Measurements from ENCODE around the gene INHBB. TPM values are rescaled to one million over a fixed set of nuclear protein-coding genes. Genes with fewer than 3 reads are reported as not detected.

The INHBB gene
- total RNA-seq, 4 donors from 2014 or later, result 0.15 to 2.5 (median 0.93) TPM

- no peak for TF ChIP-seq CTCF (IDR thresholded peaks at IDR 0.05)
- TF ChIP-seq POLR2A (IDR thresholded peaks at IDR 0.05), result no peak
- 89 to 90% methylated on average over 2 to 7 of the region's 7 CpGs for WGBS, 2 donors
- Histone ChIP-seq H3K27ac (no peak overlapping the region), H3K9me3 (no peaks in the 10 kb centered on the region), H3K4me3 (no peak overlapping the region), H3K27me3 (peaks cover 0 to 45% (median 0%) of the 10 kb centered on the region in 4 donors), H3K36me3 (no peaks in the 10 kb centered on the region), H3K4me1 (no peaks in the 10 kb centered on the region)
- DNase-seq, result no peak
- intact Hi-C loops (cut with DNase I), result no loop called here
Measured at GRCh38 chr2:120383191-120383590, 37.3 kb downstream of the INHBB start.

- no peak for DNase-seq
- H3K9me3 ChIP-seq, result no peaks in the 10 kb centered on the region
Measured at GRCh38 chr2:120383631-120384340, 37.9 kb downstream of the INHBB start.

GRCh38 chr2:120384486-120385354 is 38.8 kb downstream of the INHBB start:
- Histone ChIP-seq H3K4me3 (no peak overlapping the region), H3K36me3 (no peaks in the 10 kb centered on the region), H3K9me3 (no peaks in the 10 kb centered on the region), H3K27ac (no peak overlapping the region), H3K4me1 (no peaks in the 10 kb centered on the region), H3K27me3 (peaks cover 0 to 45% (median 0%) of the 10 kb centered on the region in 4 donors)
- TF ChIP-seq POLR2A (IDR thresholded peaks at IDR 0.05) (no peak), CTCF (IDR thresholded peaks at IDR 0.05) (no peak)
- 56 to 60% methylated on average over 8 to 11 of the region's 13 CpGs for WGBS, 2 donors
- DNase-seq, result no peak
- intact Hi-C loops (cut with DNase I), result no loop called here

More at GRCh38 chr2:120383631-120384340, 37.9 kb downstream of the INHBB start:
- Histone ChIP-seq H3K36me3 (no peaks in the 10 kb centered on the region), H3K27ac (no peak overlapping the region), H3K4me1 (no peaks in the 10 kb centered on the region), H3K27me3 (peaks cover 0 to 45% (median 0%) of the 10 kb centered on the region in 4 donors), H3K4me3 (no peak overlapping the region)
- intact Hi-C loops (cut with DNase I), result no loop called here
- WGBS, 2 donors, result 81% methylated on average over 7 of the region's 13 CpGs
- TF ChIP-seq CTCF (IDR thresholded peaks at IDR 0.05), result no peak
- TF ChIP-seq POLR2A (IDR thresholded peaks at IDR 0.05), result no peak

- H3K4me3 ChIP-seq, result no peak overlapping the region
- WGBS, 2 donors, result 53 to 65% methylated on average over 3 of the region's 4 CpGs
Measured at GRCh38 chr2:120385355-120386127, 39.6 kb downstream of the INHBB start.

More at GRCh38 chr2:120385355-120386127, 39.6 kb downstream of the INHBB start:
- Histone ChIP-seq H3K27ac (no peak overlapping the region), H3K4me1 (no peaks in the 10 kb centered on the region), H3K9me3 (no peaks in the 10 kb centered on the region), H3K27me3 (peaks cover 0 to 45% (median 0%) of the 10 kb centered on the region in 4 donors), H3K36me3 (no peaks in the 10 kb centered on the region)
- DNase-seq, result no peak
- TF ChIP-seq CTCF (IDR thresholded peaks at IDR 0.05) (no peak), POLR2A (IDR thresholded peaks at IDR 0.05) (no peak)
- intact Hi-C loops (cut with DNase I), result no loop called here
